ENCODE data around the gene MMP2. TPM values are rescaled to one million over a fixed set of nuclear protein-coding genes. Genes with fewer than 3 reads are reported as not detected.
A peak's percentile ranks its signal among the peaks of the same experiment; 100 is the strongest.

The MMP2 gene
- total RNA-seq, 1 experiment from 2014 or later: 305 TPM

DNA sequence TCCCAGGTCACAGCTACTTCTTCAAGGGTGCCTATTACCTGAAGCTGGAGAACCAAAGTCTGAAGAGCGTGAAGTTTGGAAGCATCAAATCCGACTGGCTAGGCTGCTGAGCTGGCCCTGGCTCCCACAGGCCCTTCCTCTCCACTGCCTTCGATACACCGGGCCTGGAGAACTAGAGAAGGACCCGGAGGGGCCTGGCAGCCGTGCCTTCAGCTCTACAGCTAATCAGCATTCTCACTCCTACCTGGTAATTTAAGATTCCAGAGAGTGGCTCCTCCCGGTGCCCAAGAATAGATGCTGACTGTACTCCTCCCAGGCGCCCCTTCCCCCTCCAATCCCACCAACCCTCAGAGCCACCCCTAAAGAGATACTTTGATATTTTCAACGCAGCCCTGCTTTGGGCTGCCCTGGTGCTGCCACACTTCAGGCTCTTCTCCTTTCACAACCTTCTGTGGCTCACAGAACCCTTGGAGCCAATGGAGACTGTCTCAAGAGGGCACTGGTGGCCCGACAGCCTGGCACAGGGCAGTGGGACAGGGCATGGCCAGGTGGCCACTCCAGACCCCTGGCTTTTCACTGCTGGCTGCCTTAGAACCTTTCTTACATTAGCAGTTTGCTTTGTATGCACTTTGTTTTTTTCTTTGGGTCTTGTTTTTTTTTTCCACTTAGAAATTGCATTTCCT lies 26.5 kb downstream of the MMP2 start:
- Histone ChIP-seq H3K4me1 (replicated peaks) (peaks cover 39% of the 10 kb centered on the region), H3K27ac (no peak overlapping the region), H3K9me3 (replicated peaks) (no peaks in the 10 kb centered on the region), H3K27me3 (replicated peaks) (no peaks in the 10 kb centered on the region), H3K4me3 (no peak overlapping the region), H3K36me3 (peaks cover 85% of the 10 kb centered on the region)
- DNase-seq (ENCODE audit: low read depth in 1 of 2, low spot score in 2 of 2): peak in 1 of 2 experiments; percentile 30

DNA sequence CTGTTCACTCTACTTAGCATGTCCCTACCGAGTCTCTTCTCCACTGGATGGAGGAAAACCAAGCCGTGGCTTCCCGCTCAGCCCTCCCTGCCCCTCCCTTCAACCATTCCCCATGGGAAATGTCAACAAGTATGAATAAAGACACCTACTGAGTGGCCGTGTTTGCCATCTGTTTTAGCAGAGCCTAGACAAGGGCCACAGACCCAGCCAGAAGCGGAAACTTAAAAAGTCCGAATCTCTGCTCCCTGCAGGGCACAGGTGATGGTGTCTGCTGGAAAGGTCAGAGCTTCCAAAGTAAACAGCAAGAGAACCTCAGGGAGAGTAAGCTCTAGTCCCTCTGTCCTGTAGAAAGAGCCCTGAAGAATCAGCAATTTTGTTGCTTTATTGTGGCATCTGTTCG lies 27.1 kb downstream of the MMP2 start:
- no peaks in the 10 kb centered on the region for H3K9me3 ChIP-seq (replicated peaks)
- H3K36me3 ChIP-seq: peaks cover 79% of the 10 kb centered on the region
- no peak overlapping the region for H3K4me3 ChIP-seq
- no peaks in the 10 kb centered on the region for H3K27me3 ChIP-seq (replicated peaks)
- peaks cover 33% of the 10 kb centered on the region for H3K4me1 ChIP-seq (replicated peaks)
- no peak overlapping the region for H3K27ac ChIP-seq
- no peak for DNase-seq (ENCODE audit: low read depth in 1 of 2, low spot score in 2 of 2)

DNA sequence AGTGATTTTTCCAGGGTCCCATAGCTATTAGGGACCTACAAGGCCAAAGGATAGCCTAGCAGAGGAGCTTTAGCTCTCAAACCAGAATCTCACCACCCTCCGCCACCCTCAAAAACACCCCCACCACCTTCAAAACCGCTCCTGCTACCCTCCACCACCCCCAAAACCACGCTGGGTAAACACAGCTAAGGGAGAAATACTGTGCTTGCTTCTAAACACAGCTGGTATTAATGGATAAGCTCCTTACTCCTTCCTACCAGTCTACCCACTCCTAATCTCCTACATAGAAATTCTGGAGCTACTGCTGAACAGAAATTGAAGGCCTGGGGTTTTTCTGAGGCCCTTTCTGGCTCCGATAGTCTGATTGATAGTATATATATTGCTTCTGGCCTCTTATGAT lies 27.7 kb downstream of the MMP2 start:
- no peaks in the 10 kb centered on the region for H3K27me3 ChIP-seq (replicated peaks)
- peaks cover 77% of the 10 kb centered on the region for H3K36me3 ChIP-seq
- peaks cover 27% of the 10 kb centered on the region for H3K4me1 ChIP-seq (replicated peaks)
- no peak for DNase-seq (ENCODE audit: low read depth in 1 of 2, low spot score in 2 of 2)
- H3K9me3 ChIP-seq (replicated peaks): no peaks in the 10 kb centered on the region
- H3K4me3 ChIP-seq: no peak overlapping the region
- no peak overlapping the region for H3K27ac ChIP-seq

DNA sequence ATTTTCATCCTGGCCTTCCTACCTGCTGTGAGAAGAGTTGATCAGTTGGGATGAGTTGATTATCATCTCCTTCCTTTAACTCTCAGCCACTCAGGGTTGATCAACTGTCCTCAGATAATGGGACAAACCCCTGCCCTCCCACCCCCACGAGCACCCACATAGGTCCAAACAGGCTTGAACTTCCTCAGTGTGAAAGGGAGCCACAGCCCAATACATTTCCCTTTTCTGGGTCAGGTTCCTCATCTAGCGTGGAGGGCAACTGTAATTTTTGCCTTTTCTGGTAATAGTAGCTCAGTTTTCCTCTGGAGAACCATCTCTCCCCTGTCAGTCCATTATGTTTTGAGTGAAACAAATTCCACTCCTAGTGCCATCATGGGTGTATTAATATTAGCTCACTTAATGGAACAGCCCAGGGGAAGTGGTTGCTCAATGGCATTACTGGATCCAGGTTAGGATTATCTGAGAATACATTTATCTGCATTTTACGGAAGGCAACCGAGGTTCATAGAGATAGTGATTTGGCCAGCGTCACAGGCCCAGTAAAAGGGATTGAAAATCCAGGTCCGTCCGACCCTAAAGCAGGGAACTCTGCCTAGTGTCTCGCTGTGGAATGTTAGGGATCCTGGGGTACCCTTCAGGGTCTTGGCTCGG lies 29.4 kb downstream of the MMP2 start:
- Histone ChIP-seq H3K9me3 (replicated peaks) (no peaks in the 10 kb centered on the region), H3K4me1 (replicated peaks) (peaks cover 10% of the 10 kb centered on the region), H3K27me3 (replicated peaks) (no peaks in the 10 kb centered on the region), H3K27ac (no peak overlapping the region), H3K4me3 (no peak overlapping the region), H3K36me3 (peaks cover 70% of the 10 kb centered on the region)
- no peak for DNase-seq (ENCODE audit: low read depth in 1 of 2, low spot score in 2 of 2)

DNA sequence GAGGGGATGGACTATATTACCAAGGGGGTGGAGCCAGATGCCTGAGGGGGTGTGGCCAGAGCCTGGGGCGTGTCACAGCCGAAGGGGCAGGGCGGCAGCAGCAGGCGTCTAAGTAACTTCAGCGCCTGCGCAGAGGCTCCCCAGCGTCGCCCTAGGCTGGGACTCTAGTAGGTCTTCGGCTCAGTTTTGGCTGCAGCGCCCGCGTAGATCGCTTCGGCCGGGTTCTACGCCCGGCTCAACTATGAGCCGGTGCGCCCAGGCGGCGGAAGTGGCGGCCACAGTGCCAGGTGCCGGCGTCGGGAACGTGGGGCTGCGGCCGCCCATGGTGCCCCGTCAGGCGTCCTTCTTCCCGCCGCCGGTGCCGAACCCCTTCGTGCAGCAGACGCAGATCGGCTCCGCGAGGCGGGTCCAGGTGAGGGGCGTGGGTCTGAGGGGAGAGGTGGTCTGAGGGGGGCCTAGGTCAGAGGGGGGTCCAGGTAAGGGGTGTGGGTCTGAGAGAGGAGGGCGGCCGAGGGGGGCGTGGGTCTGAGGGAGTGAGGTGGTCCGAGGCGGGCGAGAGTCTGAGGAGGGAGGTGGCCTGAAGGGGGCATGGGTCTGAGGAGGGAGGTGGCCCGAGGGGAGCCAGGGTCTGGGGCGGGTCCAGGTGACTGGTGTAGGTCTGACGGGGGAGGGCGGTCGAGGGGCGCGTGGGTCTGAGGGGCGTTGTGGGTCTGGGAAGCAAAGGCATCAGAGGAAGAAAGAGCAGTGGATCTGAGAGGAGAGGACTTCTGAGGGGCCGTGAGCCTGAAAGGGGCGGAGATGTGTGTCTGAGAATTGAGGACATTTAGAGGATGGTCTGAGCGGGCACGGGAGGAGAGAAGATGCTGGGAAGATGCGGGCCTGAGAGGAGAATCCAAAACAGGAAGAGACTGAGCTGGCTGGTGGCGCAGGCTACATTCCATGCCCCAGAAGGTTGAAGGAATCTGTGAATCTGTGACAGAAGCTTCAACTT lies 30.2 kb downstream of the MMP2 start, which contains the start of gene LPCAT2:
TSS of gene LPCAT2 (plus strand) at position 132 of the 991 bp plus-strand sequence. CDS start at position 242, 110 bp downstream.
- H3K9me3 ChIP-seq (replicated peaks): no peaks in the 10 kb centered on the region
- no peak within 1 kb of the TSS for H3K4me3 ChIP-seq
- H3K4me1 ChIP-seq (replicated peaks): peaks cover 1% of the 10 kb centered on the region
- no peaks in the 10 kb centered on the region for H3K27me3 ChIP-seq (replicated peaks)
- peaks cover 61% of the 10 kb centered on the region for H3K36me3 ChIP-seq
- no peak for DNase-seq (ENCODE audit: low read depth in 1 of 2, low spot score in 2 of 2)
- H3K27ac ChIP-seq: no peak within 1 kb of the TSS

DNA sequence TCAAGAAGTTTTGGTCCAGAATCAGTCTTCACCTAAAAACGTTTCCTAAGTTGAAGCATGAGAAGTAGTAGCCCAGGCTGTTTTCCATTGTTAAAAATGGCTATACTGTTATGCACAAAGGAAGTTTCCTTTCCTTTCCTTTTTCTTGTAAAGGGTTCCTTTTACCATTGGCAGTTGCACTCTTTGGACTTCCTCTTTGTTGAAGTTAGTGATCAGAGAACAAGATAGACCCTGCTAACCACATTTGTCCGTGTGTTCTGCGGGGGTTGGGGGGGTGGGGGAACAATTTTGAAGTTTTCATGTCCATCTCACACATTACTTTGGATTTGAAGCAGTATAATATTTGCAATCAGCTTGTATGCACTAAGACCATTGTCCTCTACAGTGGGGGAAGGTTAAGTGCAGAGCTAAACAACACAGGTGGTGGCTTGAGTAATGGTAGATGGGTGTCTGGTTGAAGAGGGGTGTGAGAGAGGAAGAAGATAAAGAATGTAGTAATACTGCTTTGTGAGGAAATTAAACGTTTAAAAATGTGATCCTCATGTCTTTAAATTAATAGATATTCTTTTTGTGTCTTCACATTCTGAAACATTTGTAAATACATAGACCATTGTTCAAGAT lies 31.3 kb downstream of the MMP2 start:
- no peak for DNase-seq (ENCODE audit: low read depth in 1 of 2, low spot score in 2 of 2)
- Histone ChIP-seq H3K9me3 (replicated peaks) (no peaks in the 10 kb centered on the region), H3K36me3 (peaks cover 51% of the 10 kb centered on the region), H3K4me3 (no peak overlapping the region), H3K27ac (no peak overlapping the region), H3K27me3 (replicated peaks) (no peaks in the 10 kb centered on the region), H3K4me1 (replicated peaks) (peaks cover 5% of the 10 kb centered on the region)

DNA sequence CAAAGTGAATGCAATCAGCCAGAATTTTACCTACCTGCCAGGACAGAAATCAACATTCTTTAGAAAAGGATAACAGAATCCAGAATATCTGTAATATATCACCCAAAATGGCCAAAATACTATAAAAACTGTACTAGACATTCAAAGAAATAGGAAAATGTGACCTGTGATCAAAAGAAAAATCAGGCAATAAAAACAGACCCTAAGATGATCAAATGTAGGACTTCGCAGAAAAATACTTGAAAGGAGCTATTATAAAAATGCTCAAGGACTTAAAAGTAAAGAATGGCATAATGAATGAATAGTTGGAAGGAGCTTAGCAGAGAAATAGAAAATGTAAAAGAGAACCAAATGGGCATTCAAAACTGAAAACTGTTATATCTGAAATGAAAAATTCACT lies 33.9 kb downstream of the MMP2 start:
- H3K27me3 ChIP-seq (replicated peaks): no peaks in the 10 kb centered on the region
- H3K4me1 ChIP-seq (replicated peaks): peaks cover 5% of the 10 kb centered on the region
- peaks cover 24% of the 10 kb centered on the region for H3K36me3 ChIP-seq
- H3K9me3 ChIP-seq (replicated peaks): no peaks in the 10 kb centered on the region
- no peak for DNase-seq (ENCODE audit: low read depth in 1 of 2, low spot score in 2 of 2)
- no peak overlapping the region for H3K27ac ChIP-seq
- no peak overlapping the region for H3K4me3 ChIP-seq

DNA sequence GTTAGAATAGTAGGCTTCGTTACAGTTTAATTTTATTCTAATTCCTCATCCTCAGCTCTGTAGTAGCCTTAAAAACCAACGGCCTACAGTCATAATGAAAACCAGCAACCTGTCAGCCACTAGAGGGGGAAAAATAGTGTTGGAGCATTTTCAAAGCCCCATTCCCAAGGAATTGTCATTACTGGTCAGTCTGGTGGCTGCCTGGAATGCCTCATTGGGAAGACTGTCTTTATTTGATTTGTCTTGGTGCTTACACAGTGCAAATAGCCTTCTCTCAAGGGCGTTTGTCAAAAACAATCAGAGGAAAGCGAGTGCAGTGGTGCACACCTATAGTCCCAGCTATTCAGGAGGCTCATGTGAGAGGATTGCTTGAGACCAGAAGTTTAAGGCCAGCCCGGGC lies 34.6 kb downstream of the MMP2 start:
- no peak for DNase-seq (ENCODE audit: low read depth in 1 of 2, low spot score in 2 of 2)
- Histone ChIP-seq H3K36me3 (peaks cover 19% of the 10 kb centered on the region), H3K4me3 (no peak overlapping the region), H3K9me3 (replicated peaks) (no peaks in the 10 kb centered on the region), H3K27ac (no peak overlapping the region), H3K4me1 (replicated peaks) (peaks cover 5% of the 10 kb centered on the region), H3K27me3 (replicated peaks) (no peaks in the 10 kb centered on the region)

DNA sequence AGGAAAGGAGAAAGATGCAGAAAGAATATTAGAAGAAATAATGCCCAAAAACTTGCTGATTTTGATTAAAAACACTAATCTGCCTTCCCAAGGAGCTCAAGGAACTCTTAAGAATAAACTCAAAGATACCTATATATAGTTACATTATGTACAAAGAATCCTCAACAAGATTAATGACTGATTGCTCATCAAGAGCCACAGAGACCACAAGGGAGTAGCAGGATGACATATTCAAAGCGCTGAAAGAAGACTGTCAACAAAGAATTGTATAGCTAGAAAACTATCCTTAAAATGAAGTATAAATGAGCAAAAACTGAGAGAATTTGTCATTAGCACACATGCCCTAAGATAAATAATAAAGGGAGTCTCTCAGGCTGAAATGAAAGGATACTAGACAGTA lies 36.1 kb downstream of the MMP2 start:
- H3K4me3 ChIP-seq: no peak overlapping the region
- peak in 1 of 2 experiments; percentile 39 for DNase-seq (ENCODE audit: low read depth in 1 of 2, low spot score in 2 of 2)
- H3K36me3 ChIP-seq: peaks cover 14% of the 10 kb centered on the region
- H3K4me1 ChIP-seq (replicated peaks): peaks cover 5% of the 10 kb centered on the region
- H3K9me3 ChIP-seq (replicated peaks): no peaks in the 10 kb centered on the region
- peak overlapping the region; percentile 17 for H3K27ac ChIP-seq
- H3K27me3 ChIP-seq (replicated peaks): no peaks in the 10 kb centered on the region

DNA sequence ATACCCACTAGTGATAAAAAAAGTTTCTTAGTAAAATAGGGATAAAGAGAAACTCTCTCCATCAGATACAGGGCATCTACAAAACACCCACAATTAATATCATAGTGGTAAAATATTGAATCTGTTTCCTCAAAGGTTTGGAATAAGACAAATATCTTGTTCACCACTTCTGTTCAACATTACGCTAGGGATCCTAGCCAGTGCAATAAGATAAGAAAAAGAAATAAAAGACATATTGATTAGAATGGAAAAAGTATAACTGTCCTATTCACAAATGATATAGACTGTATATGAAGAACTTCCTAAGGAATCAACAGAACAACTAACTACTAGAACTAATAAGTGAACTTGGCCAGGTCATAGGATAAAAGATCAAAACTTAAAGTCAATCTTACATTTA lies 42.8 kb downstream of the MMP2 start:
- H3K27ac ChIP-seq: no peak overlapping the region

DNA sequence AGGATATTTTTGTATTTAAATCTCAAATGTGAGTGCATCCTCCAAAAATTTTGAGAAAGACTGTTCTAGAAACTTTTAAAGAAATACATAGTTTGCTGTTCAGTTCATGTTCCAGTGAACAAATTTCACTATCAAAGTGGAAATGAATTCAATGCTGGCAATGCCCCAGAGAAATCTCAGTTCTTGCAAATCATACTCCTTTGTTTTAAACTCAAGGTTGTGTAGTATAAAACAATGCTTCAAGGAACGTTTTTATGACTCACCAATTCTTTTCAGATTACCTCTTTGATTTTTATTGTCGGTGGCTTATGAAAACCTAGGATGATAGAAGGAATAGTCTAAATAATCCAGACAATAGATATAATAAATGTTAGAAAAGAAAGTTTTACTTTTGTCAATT lies 47.4 kb downstream of the MMP2 start:
- no peak overlapping the region for H3K4me3 ChIP-seq
- no peaks in the 10 kb centered on the region for H3K27me3 ChIP-seq (replicated peaks)
- DNase-seq (ENCODE audit: low read depth in 1 of 2, low spot score in 2 of 2): peak in 1 of 2 experiments; percentile 18
- H3K9me3 ChIP-seq (replicated peaks): no peaks in the 10 kb centered on the region
- no peaks in the 10 kb centered on the region for H3K4me1 ChIP-seq (replicated peaks)
- H3K27ac ChIP-seq: no peak overlapping the region
- no peaks in the 10 kb centered on the region for H3K36me3 ChIP-seq

More for the DNA sequence above, 42.8 kb downstream of the MMP2 start:
- Histone ChIP-seq H3K36me3 (no peaks in the 10 kb centered on the region), H3K9me3 (replicated peaks) (no peaks in the 10 kb centered on the region), H3K4me3 (no peak overlapping the region), H3K4me1 (replicated peaks) (no peaks in the 10 kb centered on the region), H3K27me3 (replicated peaks) (no peaks in the 10 kb centered on the region)
- DNase-seq (ENCODE audit: low read depth in 1 of 2, low spot score in 2 of 2): no peak

DNA sequence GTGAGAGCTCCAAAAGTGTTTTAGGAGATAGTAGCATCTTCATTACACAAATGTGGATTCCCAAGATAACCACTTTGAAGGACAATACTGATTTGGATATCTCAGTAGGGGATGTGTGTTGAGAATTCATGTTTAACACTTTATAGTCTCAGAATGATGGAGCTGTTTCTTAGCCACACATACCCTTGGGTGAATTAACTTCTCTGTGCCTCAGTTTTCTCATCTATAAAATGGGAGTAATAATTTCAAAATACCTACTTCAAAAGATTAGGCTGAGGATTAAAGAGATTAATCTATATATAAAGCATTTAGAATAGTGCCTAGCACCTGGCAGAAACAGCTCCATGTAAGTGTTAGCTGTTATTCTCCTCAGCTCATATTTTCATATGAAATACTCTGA lies 48.9 kb downstream of the MMP2 start:
- DNase-seq (ENCODE audit: low read depth in 1 of 2, low spot score in 2 of 2): no peak
- H3K4me1 ChIP-seq (replicated peaks): no peaks in the 10 kb centered on the region
- H3K27ac ChIP-seq: no peak overlapping the region

DNA sequence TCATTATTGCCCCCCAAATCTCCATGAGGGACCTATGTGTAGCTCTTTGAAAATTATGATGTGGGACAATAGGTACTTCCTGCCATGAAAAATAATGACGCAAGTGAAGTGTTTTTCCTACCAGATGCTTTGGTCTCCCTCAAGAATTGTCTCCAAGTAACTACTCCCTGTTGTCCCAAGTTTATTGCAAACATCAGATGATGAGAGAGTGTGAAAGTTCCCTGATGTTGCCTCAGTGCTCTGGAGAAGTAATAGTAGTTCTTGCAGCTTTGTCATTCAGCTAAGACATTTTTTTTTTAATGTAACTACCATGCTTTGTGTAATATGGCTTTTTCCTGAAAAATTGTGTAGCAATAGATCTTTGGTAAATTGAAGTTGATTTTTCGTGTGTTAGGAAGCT lies 50.0 kb downstream of the MMP2 start:
- H3K4me1 ChIP-seq (replicated peaks): no peaks in the 10 kb centered on the region
- no peak overlapping the region for H3K27ac ChIP-seq
- H3K9me3 ChIP-seq (replicated peaks): no peaks in the 10 kb centered on the region
- no peaks in the 10 kb centered on the region for H3K27me3 ChIP-seq (replicated peaks)
- H3K4me3 ChIP-seq: no peak overlapping the region
- no peak for DNase-seq (ENCODE audit: low read depth in 1 of 2, low spot score in 2 of 2)
- no peaks in the 10 kb centered on the region for H3K36me3 ChIP-seq

More for the DNA sequence above, 48.9 kb downstream of the MMP2 start:
- H3K36me3 ChIP-seq: no peaks in the 10 kb centered on the region
- no peaks in the 10 kb centered on the region for H3K9me3 ChIP-seq (replicated peaks)
- H3K4me3 ChIP-seq: no peak overlapping the region
- H3K27me3 ChIP-seq (replicated peaks): no peaks in the 10 kb centered on the region

Data from SJSA1 (cell line).